Astrocyte of the hippocampus (primary cell): ENCODE measurements around the gene POLG.
"Not testable (repeated sequence)": the region's sequence is repeated elsewhere in the genome, so short reads cannot be mapped to it uniquely, and the experiment has no call there.

Source experiments
- DNase-seq: peaks from one replicate; pipeline ENCODE4 v3.0.0; 2011; ENCODE audit warnings: low read depth, low spot score

Gene POLG

DNA sequence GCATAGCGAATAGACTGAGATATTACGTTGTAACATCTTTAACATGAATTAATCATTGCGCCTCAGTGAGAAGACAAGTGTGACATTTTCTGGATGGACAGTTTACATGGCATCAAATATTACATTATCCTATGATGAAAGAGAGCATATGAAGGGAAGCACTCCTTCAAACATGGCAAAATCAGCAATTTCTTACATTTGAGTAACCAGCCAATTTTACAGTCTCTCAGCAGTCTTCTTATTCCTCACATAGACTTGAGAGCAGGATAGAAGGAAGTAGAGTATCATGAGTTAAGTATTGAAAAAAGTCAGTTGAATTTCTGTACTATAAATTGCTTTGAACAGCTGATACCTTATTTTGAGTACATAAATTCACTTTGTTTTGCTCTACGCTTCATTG is 52.0 kb downstream of the POLG start:
- DNase-seq, result no peak

DNA sequence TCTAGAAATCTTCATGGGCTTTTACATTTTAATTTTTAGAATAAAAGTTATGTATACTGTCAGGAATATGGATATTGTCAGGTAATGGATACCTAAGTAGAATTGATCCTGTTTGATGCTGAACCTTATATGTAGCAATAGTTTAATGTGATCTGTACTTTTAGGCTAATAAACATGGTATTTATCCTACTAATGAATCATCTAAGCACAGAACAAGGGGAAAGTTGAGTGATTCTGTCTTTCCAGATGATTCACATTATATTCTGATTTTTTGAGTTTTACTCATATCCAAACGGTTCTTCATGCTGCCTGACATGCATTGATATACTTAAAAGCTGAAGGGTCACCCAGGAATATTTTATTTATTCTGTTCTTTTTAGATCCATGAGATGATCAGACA is 56.3 kb downstream of the POLG start:
- no peak for DNase-seq

DNA sequence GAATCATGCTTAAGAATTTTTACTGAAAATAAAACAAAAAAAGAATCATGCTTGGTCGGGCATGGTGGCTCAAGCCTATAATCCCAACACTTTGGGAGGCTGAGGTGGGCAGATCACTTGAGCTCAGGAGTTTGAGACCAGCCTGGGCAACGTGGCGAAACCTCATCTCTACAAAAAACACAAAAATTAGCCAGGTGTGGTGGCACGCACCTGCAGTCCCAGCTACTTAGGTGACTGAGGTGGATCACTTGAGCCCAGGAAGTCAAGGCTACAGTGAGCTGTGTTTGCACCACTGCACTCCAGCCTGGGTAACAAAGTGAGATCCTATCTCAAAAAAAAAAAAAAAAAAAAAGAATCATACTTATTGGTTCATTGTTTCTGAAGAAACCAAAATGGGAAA is 57.3 kb downstream of the POLG start:
- DNase-seq, result not testable (repeated sequence)
